ENCODE data around the gene RBPJ. TPM values are rescaled to one million over a fixed set of nuclear protein-coding genes. Genes with fewer than 3 reads are reported as not detected.

Gene RBPJ
- total RNA-seq, 6 experiments from 2014 or later: 12.0 to 29.3 (median 19.6) TPM

DNA sequence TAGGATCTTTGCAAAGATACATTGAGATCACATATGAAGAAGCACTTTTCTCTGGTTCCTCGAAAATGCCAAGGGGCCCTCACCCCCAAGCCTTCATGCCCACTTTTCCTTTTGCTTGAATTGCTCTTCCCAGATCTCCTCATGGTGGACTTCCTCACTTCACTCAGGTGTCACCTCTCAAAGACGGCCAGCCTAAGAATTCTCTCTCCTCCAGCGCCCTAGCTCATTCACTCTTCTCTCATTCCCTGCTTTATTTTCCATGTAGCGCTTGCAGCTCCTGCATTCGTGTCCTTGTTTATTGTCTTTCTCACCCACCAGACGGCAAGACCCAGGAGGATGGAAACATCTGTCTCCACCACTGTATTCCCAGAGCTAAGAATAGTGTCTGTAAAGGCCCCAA is 136.6 kb downstream of the RBPJ start:
- H3K4me1 ChIP-seq: no peaks in the 10 kb centered on the region
- ATAC-seq: no peak
- no peaks in the 10 kb centered on the region for H3K9me3 ChIP-seq
- no peak for DNase-seq
- no peak overlapping the region for H3K27ac ChIP-seq
- H3K36me3 ChIP-seq: no peaks in the 10 kb centered on the region
- H3K27me3 ChIP-seq: no peaks in the 10 kb centered on the region
- TF ChIP-seq CTCF (IDR thresholded peaks at IDR 0.05): no peak
- TF ChIP-seq POLR2A (IDR thresholded peaks at IDR 0.05): no peak
- intact Hi-C loops (cut with DNase I): no loop called here
- H3K4me3 ChIP-seq: no peak overlapping the region
- WGBS (ENCODE audit: insufficient coverage, low coverage, low lambda C conversion rate, missing lambda C conversion rate): 87% methylated on average over 6 of the region's 6 CpGs

GRCh38 chr4:26458157-26458561 is 137.3 kb downstream of the RBPJ start:
- WGBS (ENCODE audit: insufficient coverage, low coverage, low lambda C conversion rate, missing lambda C conversion rate): 46% methylated on average over 6 of the region's 7 CpGs
- DNase-seq: no peak
- ATAC-seq: no peak
- H3K4me3 ChIP-seq: no peak overlapping the region
- TF ChIP-seq CTCF (IDR thresholded peaks at IDR 0.05): no peak
- no peak for TF ChIP-seq POLR2A (IDR thresholded peaks at IDR 0.05)
- intact Hi-C loops (cut with DNase I): no loop called here
- no peak overlapping the region for H3K27ac ChIP-seq
- no peaks in the 10 kb centered on the region for H3K4me1 ChIP-seq
- H3K9me3 ChIP-seq: no peaks in the 10 kb centered on the region
- H3K36me3 ChIP-seq: no peaks in the 10 kb centered on the region
- no peaks in the 10 kb centered on the region for H3K27me3 ChIP-seq

DNA sequence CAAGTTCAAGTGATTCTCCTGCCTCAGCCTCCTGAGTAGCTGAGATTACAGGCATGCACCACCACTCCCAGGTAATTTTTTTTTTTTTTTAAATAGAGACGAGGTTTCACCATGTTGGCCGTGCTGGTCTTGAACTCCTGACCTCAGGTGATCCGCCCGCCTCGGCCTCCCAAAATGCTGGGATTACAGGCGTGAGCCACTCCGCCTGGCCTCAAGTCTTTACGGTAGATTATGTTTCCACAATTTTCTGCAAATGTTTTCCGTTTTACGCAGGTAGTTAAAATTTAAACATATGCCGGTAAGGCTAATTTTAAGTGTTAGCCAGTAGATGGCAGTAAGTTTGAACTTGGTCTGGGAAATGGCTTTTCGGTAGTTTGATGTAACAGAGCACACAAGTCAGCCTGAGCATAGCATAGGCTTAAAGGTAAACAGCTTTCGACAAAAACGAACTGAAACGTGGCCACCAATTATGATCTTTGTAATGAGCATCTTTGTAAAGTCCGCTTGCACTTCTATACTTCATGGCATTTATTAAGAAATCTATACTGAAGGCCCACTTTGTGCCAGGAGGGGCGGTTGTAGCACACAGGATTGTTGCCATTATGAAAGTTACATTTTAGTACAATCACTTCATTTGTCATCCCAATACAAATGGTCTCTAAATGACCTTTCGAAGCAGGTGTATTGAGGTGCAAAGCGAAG is 138.4 kb downstream of the RBPJ start:
- Histone ChIP-seq H3K4me3 (peak overlapping the region in 1 of 3 donors; percentile 25), H3K9me3 (no peaks in the 10 kb centered on the region), H3K4me1 (no peaks in the 10 kb centered on the region), H3K36me3 (no peaks in the 10 kb centered on the region), H3K27ac (no peak overlapping the region), H3K27me3 (no peaks in the 10 kb centered on the region)
- ATAC-seq: peak; percentile 88 to 99 (median 90)
- intact Hi-C loops (cut with DNase I): no loop called here
- DNase-seq: no peak
- 21% methylated on average over 19 of the region's 19 CpGs for WGBS (ENCODE audit: insufficient coverage, low coverage, low lambda C conversion rate, missing lambda C conversion rate)
- TF ChIP-seq CTCF (IDR thresholded peaks at IDR 0.05) (peak; percentile 56 to 65 (median 61)), POLR2A (IDR thresholded peaks at IDR 0.05) (no peak)

DNA sequence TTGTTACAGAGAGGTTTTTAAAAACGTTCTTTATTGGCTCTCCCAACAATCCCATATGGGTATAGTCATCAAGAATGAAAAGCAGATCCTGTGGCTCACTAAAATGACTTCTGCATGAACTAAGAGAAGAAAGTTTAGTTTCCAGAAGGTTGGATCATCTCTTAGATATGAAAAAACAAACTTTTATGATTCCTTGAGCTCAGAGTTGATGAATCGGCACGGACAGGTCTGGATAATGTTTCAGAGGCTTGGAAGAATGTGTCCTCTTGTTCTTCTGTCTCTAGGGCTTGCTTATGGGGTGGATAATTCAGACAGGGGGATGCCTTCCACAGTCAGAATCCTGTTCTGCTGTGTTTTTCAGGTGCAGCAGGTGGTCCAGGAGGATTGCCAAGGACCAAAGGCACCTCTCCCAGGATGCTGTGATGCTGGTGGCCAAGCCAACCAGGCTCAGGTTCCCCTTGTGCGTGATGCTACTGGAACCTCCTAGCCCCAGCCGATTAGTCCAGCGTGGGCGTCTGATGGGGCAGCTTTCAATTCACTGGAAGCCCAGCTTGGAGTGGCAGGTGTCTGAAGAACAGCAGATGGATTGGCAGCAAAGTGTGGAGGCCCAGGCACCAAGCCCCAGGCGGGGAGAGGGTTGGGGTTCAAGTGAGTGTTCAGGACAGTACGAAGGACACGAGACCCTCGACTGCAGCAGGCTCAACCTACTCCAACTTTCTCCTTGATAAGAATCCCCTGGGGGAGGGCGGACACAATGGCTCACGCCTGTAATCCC is 139.1 kb downstream of the RBPJ start:
- WGBS (ENCODE audit: insufficient coverage, low coverage, low lambda C conversion rate, missing lambda C conversion rate): 83% methylated on average over 3 of the region's 13 CpGs
- H3K4me1 ChIP-seq: no peaks in the 10 kb centered on the region
- no peak for ATAC-seq
- H3K4me3 ChIP-seq: no peak overlapping the region
- intact Hi-C loops (cut with DNase I): no loop called here
- no peak overlapping the region for H3K27ac ChIP-seq
- no peak for TF ChIP-seq POLR2A (IDR thresholded peaks at IDR 0.05)
- no peak for TF ChIP-seq CTCF (IDR thresholded peaks at IDR 0.05)
- no peaks in the 10 kb centered on the region for H3K27me3 ChIP-seq
- no peaks in the 10 kb centered on the region for H3K9me3 ChIP-seq
- DNase-seq: no peak
- H3K36me3 ChIP-seq: no peaks in the 10 kb centered on the region
